A673 (cell line): ENCODE data around the gene LTC4S.

Experiments used
- CTCF ChIP-seq: fragments of 300-800, 200-600 bp; sonication (generic); conservative IDR thresholded peaks from 2 replicates; pipeline ENCODE4 v1.5.1; 2017; ENCODE audit warnings: low read depth, mild to moderate bottlenecking, antibody characterized with exemption, low read length, moderate library complexity, mixed read lengths
- EZH2 ChIP-seq: fragments of 200-600 bp; sonication (generic); IDR thresholded peaks from 2 replicates; pipeline ENCODE4 v1.6.1; 2017; ENCODE audit warnings: borderline replicate concordance, low read depth, mild to moderate bottlenecking, mixed read lengths, antibody characterized with exemption, low read length; ENCODE audit not compliant: poor library complexity, severe bottlenecking

- TF ChIP-seq CTCF (no peak), EZH2 (no peak)
Measured at GRCh38 chr5:179806250-179807048, 12.7 kb downstream of the LTC4S start, which contains the start of gene MGAT4B.
